K562 (cell line): ENCODE results near the gene THRSP. TPM values are rescaled to one million over a fixed set of nuclear protein-coding genes. Genes with fewer than 3 reads are reported as not detected.

Experiments used
- ATAC-seq: fragments of 200-7000 bp; cut with Tn5 transposase; 3 replicates; pipeline ENCODE4 v1.9.1; 2020; ENCODE audit warnings: moderate library complexity
- BruUV-seq: library from RNA; stranded (reverse); fragments of 400-500 nt; replicated peaks from 2 replicates; lab custom pipeline; 2021; lab: Mats Ljungman, UMichigan
- CTCF ChIA-PET: fragments of 300-600 bp; formaldehyde crosslinking; extraction: SDS; loops from one replicate; lab custom pipeline; 2021; ENCODE audit warnings: low intra/inter-chr PET ratio; lab: Yijun Ruan, JAX
- POLR2A ChIA-PET: fragments of 300-600, 350-650 bp; sonication (Branson Sonifier 250); formaldehyde crosslinking; extraction: SDS; loops from one replicate; lab custom pipeline; 2021; ENCODE audit warnings: antibody characterized with exemption, inconsistent platforms; lab: Yijun Ruan, JAX
- DNase-seq, 4 experiments: peaks; one replicate each; pipeline versions ENCODE4 v3.0.0 to v3.0.0-alpha.2; 2011 to 2018; ENCODE audit warnings: low spot score in 3 of 4, mixed read lengths in 3 of 4; ENCODE audit errors: extremely low read depth in 1 of 4
- FAIRE-seq: peaks from 2 replicates; lab custom pipeline; 2011; peaks lifted over from hg19 to GRCh38; lab: Jason Lieb, UNC
- H2AFZ ChIP-seq: 2 replicates; pipeline ENCODE4 v1.6.0; 2011; ENCODE audit warnings: low read depth, low read length, control low read depth, inconsistent platforms
- H3K27ac ChIP-seq: fragments of 200-600 bp; 3 replicates; pipeline ENCODE4 v1.8.0; 2011; ENCODE audit warnings: low read depth, mild to moderate bottlenecking, control low read depth, inconsistent platforms, low read length, moderate library complexity, mixed read lengths; ENCODE audit errors: extremely low read depth
- H3K27me3 ChIP-seq, 2 experiments: fragments of 300-600 bp in 1 of 2; 2 replicates in 1 of 2; 3 replicates in 1 of 2; pipeline versions ENCODE4 v1.6.0 to v1.8.0; 2011; ENCODE audit warnings: inconsistent platforms in 2 of 2, low read length in 2 of 2, mild to moderate bottlenecking in 1 of 2, mixed read lengths in 1 of 2, moderate library complexity in 1 of 2; ENCODE audit not compliant: control insufficient read depth in 2 of 2, insufficient read depth in 2 of 2
- H3K36me3 ChIP-seq: fragments of 300-600 bp; 3 replicates; pipeline ENCODE4 v1.8.0; 2011; ENCODE audit warnings: mild to moderate bottlenecking, low read length, inconsistent platforms; ENCODE audit not compliant: control insufficient read depth, insufficient read depth
- H3K4me1 ChIP-seq, 2 experiments: fragments of 200-600 bp in 1 of 2; replicated peaks in 1 of 2; 2 replicates in 1 of 2; 3 replicates in 1 of 2; pipeline versions ENCODE4 v1.5.1 to v1.8.0; 2011; ENCODE audit warnings: inconsistent platforms in 2 of 2, low read length in 2 of 2, mild to moderate bottlenecking in 1 of 2, mixed read lengths in 1 of 2, moderate library complexity in 1 of 2; ENCODE audit not compliant: control insufficient read depth in 2 of 2, insufficient read depth in 2 of 2
- H3K4me2 ChIP-seq: 2 replicates; pipeline ENCODE4 v1.6.1; 2011; ENCODE audit warnings: low read length, control low read depth, inconsistent platforms, mixed read lengths; ENCODE audit not compliant: insufficient read depth
- H3K4me3 ChIP-seq: fragments of 200-600 bp; sonication (generic), shearing (Covaris generic); 2 replicates; pipeline ENCODE4 v1.5.1; 2016; ENCODE audit warnings: control low read depth, inconsistent platforms
- H3K79me2 ChIP-seq: fragments of 200-600 bp; 3 replicates; pipeline ENCODE4 v1.8.0; 2011; ENCODE audit warnings: low read length, inconsistent platforms; ENCODE audit not compliant: control insufficient read depth, insufficient read depth
- H3K9ac ChIP-seq, 2 experiments: 2 replicates each; pipeline versions ENCODE4 v1.6.0 to v1.6.1; 2011; ENCODE audit warnings: low read depth in 2 of 2, low read length in 2 of 2, control low read depth in 1 of 2, inconsistent platforms in 1 of 2, mild to moderate bottlenecking in 1 of 2, mixed read lengths in 1 of 2; ENCODE audit not compliant: insufficient read depth in 1 of 2
- H3K9me1 ChIP-seq: one replicate; pipeline ENCODE4 v1.6.0; 2011; ENCODE audit warnings: inconsistent platforms, mild to moderate bottlenecking, low read length, moderate library complexity; ENCODE audit not compliant: control insufficient read depth, insufficient read depth
- H3K9me3 ChIP-seq: replicated peaks from 2 replicates; pipeline ENCODE4 v1.5.1; 2011; ENCODE audit warnings: low read depth, low read length, inconsistent platforms; ENCODE audit not compliant: control insufficient read depth, insufficient read depth
- H4K20me1 ChIP-seq: replicated peaks from 2 replicates; pipeline ENCODE4 v1.6.1; 2011; ENCODE audit warnings: low read length, inconsistent platforms, mixed read lengths; ENCODE audit not compliant: control insufficient read depth, insufficient read depth
- CXXC5 ChIP-seq: fragments of 250-450 bp; sonication (Bioruptor Pico); IDR thresholded peaks from 2 replicates; pipeline ENCODE4 v1.8.0; 2022; ENCODE audit warnings: inconsistent platforms, mild to moderate bottlenecking, moderate library complexity
- FOXK1 ChIP-seq: sonication (generic); formaldehyde crosslinking; IDR thresholded peaks from 2 replicates; pipeline ENCODE4 v1.8.0; 2022; ENCODE audit warnings: missing genetic modification reagents, mild to moderate bottlenecking, borderline replicate concordance
- MTA3 ChIP-seq: fragments of 450-650 bp; formaldehyde crosslinking; IDR thresholded peaks from 2 replicates; pipeline ENCODE4 v1.6.1; 2017; ENCODE audit warnings: mild to moderate bottlenecking, borderline replicate concordance
- PRDM10 ChIP-seq: fragments of 450-650 bp; IDR thresholded peaks from 2 replicates; pipeline ENCODE4 v1.6.1; 2018; ENCODE audit not compliant: partially characterized antibody
- STAT5B ChIP-seq: fragments of 250-450 bp; sonication (Bioruptor Pico); IDR thresholded peaks from 2 replicates; pipeline ENCODE4 v1.8.0; 2021; ENCODE audit warnings: mild to moderate bottlenecking, inconsistent platforms
- TCF3 ChIP-seq: sonication (generic); formaldehyde crosslinking; IDR thresholded peaks from 2 replicates; pipeline ENCODE4 v1.4.0; 2020; ENCODE audit warnings: mild to moderate bottlenecking, missing genetic modification reagents
- TRIM25 ChIP-seq: fragments of 450-650 bp; IDR thresholded peaks from 2 replicates; pipeline ENCODE4 v1.7.0; 2016; ENCODE audit warnings: borderline replicate concordance
- ZNF143 ChIP-seq: sonication (generic); formaldehyde crosslinking; IDR thresholded peaks from 2 replicates; pipeline ENCODE4 v1.9.0; 2022; ENCODE audit warnings: mild to moderate bottlenecking, missing genetic modification reagents
- ZNF586 ChIP-seq: fragments of 450-650 bp; formaldehyde crosslinking; conservative IDR thresholded peaks from 2 replicates; pipeline ENCODE4 v1.4.0; 2020; ENCODE audit warnings: mild to moderate bottlenecking, moderate library complexity
- WGBS: fragments of 100-300 bp; shearing (Covaris generic); methylation state at CpG from one replicate; pipeline ENCODE4 v1.1.6; 2016; ENCODE audit warnings: low coverage, mixed read lengths; ENCODE audit not compliant: insufficient coverage; ENCODE audit errors: missing lambda C conversion rate; 5-methylcytosine and 5-hydroxymethylcytosine counted together
- in situ Hi-C: fragments of 300-500 bp; cut with MboI; formaldehyde crosslinking; loops from 4 replicates; pipeline ENCODE4 v1.15.0; 2018; ENCODE audit warnings: inconsistent platforms, mixed read lengths
- intact Hi-C: fragments of 100-400 bp; cut with micrococcal nuclease; formaldehyde crosslinking; loops from 2 replicates; pipeline ENCODE4 v1.14.2; 2022
- polyA plus RNA-seq, 8 experiments: library from polyadenylated mRNA; depleted of rRNA in 4 of 8; stranded (reverse) in 5 of 8; unstranded in 3 of 8; fragments of >200 nt; fragmentation: Nextera tagmentation in 2 of 8; fragmentation: Illumina TruSeq in 1 of 8; extraction: Ambion mirVana in 2 of 8; extraction: Trizol in 1 of 8; gene quantifications; 2 replicates each; pipeline versions ENCODE4 v1.2.1 to v1.2.3, GENCODE V29; 2011 to 2014; ENCODE audit warnings: inconsistent platforms in 1 of 8, missing spikeins in 1 of 8
- total RNA-seq, 7 experiments: library from RNA; depleted of rRNA in 6 of 7; stranded (reverse); fragments of >200 nt in 6 of 7; fragmentation: Illumina TruSeq in 2 of 7; extraction: Trizol in 2 of 7; gene quantifications; 2 replicates each; pipeline versions ENCODE4 v1.2.1 to v1.2.3, GENCODE V29; 2011 to 2021; ENCODE audit warnings: low replicate concordance in 1 of 7
- TF ChIP-seq, protein P1 (sequence below), 3 experiments: fragments of 200-800 bp in 1 of 3; sonication (Bioruptor generic) in 1 of 3; sonication (generic) in 1 of 3; formaldehyde crosslinking in 1 of 3; IDR thresholded peaks; 2 replicates each; pipeline versions ENCODE4 v1.6.1 to v1.8.0; 2016 to 2022; ENCODE audit warnings: mild to moderate bottlenecking in 2 of 3, missing compliant biosample characterization in 2 of 3, missing genetic modification characterization in 2 of 3, missing genetic modification reagents in 1 of 3

The THRSP gene
- total and polyA plus RNA-seq, 9 of the 15 experiments (the other 6 are each of a cell fraction or from before 2014, with no cell fraction given), result 0.23 to 0.56 (median 0.31) TPM; not detected in 2

GRCh38 chr11:78100261-78100660 is 36.6 kb downstream of the THRSP start (continued):
- no peak for TF ChIP-seq PRDM10

- no peak overlapping the region for H3K27ac ChIP-seq
- CTCF ChIA-PET, result no interaction called here
- 91% methylated on average over 2 of the region's 2 CpGs for WGBS
- in situ Hi-C loops (no loop called here), intact Hi-C loops (no loop called here)
- FAIRE-seq (no peak), ATAC-seq (no peak), DNase-seq (no peak)
- H3K9me3 ChIP-seq, result no peaks in the 10 kb centered on the region
- H4K20me1 ChIP-seq, result no peaks in the 10 kb centered on the region
- H3K79me2 ChIP-seq, result no peaks in the 10 kb centered on the region
- peaks cover 62% of the 10 kb centered on the region for H3K36me3 ChIP-seq
- no peaks in the 10 kb centered on the region for H3K4me1 ChIP-seq
- no peak overlapping the region for H3K4me3 ChIP-seq
- H3K9ac ChIP-seq, result no peak overlapping the region
- H3K4me2 ChIP-seq, result no peak overlapping the region
- no peaks in the 10 kb centered on the region for H3K9me1 ChIP-seq
- POLR2A ChIA-PET, result interaction anchor here (1.4 kb wide), 1 partner anchor 24 kb away, joined by 3 read pairs; no protein-coding TSS in a partner anchor
- no peaks in the 10 kb centered on the region for H3K27me3 ChIP-seq
- H2AFZ ChIP-seq, result no peak overlapping the region
- BruUV-seq, result no TSS peak
- no peak for TF ChIP-seq ZNF143 (CRISPR knock-in tag)
- no peak for TF ChIP-seq STAT5B (CRISPR knock-in tag)
- no peak for TF ChIP-seq ZNF586 (CRISPR knock-in tag)
- no peak for TF ChIP-seq TCF3
- TF ChIP-seq CXXC5 (CRISPR knock-in tag), result no peak
- TF ChIP-seq FOXK1 (CRISPR knock-in tag), result no peak
- TF ChIP-seq, protein P1, sequence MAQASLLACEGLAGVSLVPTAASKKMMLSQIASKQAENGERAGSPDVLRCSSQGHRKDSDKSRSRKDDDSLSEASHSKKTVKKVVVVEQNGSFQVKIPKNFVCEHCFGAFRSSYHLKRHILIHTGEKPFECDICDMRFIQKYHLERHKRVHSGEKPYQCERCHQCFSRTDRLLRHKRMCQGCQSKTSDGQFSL (CRISPR knock-in tag; IDR thresholded peaks at IDR 0.05), result no peak
- TF ChIP-seq, protein P1 (tag; IDR thresholded peaks at IDR 0.05), result no peak
- no peak for TF ChIP-seq TRIM25
- no peak for TF ChIP-seq MTA3
Observed at GRCh38 chr11:78100676-78101472, 37.2 kb downstream of the THRSP start.
